Astrocyte of the cerebellum (primary cell): ENCODE data around the gene JSRP1.

Experiments
- DNase-seq: peaks from one replicate; pipeline ENCODE4 v3.0.0-alpha.2; 2011; ENCODE audit warnings: low read depth
- H3K4me3 ChIP-seq: 2 replicates; pipeline ENCODE4 v1.5.1; 2011; ENCODE audit warnings: mild to moderate bottlenecking, low read depth, low read length, moderate library complexity
- in situ Hi-C: cut with HindIII; loops from 2 replicates; pipeline ENCODE4 v1.10.0; 2017; ENCODE audit warnings: low sequenced_read_pairs
- TF ChIP-seq, protein P1 (sequence below): IDR thresholded peaks from 2 replicates; pipeline ENCODE4 v1.5.1; 2012; ENCODE audit warnings: low read length, low read depth, moderate library complexity, mild to moderate bottlenecking; ENCODE audit errors: missing control alignments

JSRP1 gene

DNA sequence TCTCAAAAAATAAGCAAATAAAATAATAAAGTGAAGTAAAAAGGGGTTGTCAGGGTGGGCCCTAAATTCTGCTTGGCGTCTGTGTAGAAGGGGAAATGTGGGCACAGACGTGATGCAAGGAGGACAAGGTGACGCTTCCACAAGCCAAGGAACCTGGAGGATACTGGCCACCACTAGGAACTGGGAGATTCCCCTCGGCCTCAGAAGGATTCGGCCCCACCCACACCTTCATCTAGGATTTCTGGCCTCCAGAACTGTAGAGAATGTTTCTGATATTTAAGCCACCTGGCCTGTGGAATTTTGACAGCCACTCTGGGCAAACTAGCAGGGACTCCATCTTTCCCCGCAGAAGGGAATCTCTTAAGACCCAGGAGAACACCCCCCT is 21.2 kb downstream of the JSRP1 start:
- DNase-seq = no peak
- peak overlapping the region; percentile 70 for H3K4me3 ChIP-seq
- in situ Hi-C loops = loop anchor here (5.0 kb wide), 2 partner anchors 48 to 92 kb away; partner anchors contain the start of genes LSM7 and SPPL2B
- TF ChIP-seq, protein P1, sequence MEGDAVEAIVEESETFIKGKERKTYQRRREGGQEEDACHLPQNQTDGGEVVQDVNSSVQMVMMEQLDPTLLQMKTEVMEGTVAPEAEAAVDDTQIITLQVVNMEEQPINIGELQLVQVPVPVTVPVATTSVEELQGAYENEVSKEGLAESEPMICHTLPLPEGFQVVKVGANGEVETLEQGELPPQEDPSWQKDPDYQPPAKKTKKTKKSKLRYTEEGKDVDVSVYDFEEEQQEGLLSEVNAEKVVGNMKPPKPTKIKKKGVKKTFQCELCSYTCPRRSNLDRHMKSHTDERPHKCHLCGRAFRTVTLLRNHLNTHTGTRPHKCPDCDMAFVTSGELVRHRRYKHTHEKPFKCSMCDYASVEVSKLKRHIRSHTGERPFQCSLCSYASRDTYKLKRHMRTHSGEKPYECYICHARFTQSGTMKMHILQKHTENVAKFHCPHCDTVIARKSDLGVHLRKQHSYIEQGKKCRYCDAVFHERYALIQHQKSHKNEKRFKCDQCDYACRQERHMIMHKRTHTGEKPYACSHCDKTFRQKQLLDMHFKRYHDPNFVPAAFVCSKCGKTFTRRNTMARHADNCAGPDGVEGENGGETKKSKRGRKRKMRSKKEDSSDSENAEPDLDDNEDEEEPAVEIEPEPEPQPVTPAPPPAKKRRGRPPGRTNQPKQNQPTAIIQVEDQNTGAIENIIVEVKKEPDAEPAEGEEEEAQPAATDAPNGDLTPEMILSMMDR = no peak

DNA sequence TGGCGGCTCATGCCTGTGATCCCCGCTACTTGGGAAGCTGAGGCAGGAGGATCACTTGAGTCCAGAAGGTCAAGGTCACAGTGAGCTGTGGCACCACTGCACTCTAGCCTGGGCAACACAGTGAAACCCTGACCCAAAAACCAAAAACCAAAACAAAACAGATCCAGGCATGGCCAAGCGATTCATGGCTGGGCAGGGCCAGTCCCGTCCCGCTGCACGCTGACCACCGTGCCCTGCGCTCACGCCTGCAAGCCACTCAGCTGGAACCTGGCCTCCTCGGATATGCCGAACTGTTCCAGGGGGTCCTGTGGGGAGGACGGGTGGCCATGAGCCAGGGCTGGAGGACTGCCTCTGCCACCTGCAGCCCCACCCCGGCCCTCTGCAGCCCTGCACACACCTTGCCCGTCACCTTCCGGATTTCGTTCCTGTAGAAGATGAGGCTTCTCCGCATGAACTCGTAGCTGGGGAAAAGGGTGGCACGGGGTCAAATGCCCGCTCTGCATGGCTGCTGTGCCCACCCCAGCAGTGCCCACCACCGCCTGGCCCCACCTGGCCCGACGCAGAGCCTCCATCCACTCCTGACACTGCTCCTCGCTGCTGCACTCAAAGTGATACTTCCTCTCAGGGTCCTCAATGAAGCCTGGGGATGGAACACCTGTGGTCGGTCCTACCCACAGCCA is 22.5 kb downstream of the JSRP1 start:
- in situ Hi-C loops = no loop called here
- H3K4me3 ChIP-seq = no peak overlapping the region
- no peak for DNase-seq
- TF ChIP-seq, protein P1 = no peak

DNA sequence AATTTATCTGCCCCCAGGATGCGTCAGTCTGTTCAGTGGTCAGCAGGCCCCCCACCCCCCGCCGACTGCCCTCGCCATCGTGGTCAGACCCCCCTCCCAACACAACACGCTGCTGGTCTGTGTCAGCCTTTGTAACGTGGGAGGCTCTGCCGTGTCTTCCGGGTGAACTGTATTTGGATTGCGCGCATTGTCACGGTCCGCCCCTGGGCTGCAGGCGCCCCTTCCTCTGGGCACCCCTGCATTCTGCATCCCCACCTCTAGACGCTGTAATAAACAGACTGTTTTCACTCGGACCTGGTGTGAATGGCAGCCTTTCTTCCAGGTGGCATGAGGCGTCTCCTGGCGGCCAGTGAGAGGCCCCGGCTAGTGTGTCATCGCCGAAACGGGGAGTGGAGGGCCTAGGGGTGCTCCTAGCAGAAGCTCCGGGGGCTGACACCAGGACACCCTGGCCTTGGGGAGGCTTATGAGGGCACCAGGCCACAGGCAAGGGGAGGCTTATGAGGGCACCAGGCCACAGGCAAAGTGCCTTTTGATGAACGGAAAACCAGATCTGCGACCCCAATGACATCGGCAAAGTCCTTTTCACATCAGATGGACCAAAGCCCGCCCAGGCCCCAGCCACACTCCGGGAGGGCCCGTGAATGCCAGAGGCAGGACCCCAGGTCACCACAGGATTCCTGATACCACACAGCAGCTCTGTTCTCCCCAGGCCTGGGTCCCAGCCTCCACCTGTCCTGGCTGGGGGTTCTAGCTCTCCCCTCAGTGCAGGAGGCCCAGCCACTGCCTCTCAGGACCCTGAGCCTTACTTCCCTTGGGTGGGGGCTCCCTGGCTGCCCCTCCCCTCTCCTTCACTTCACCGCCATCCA is 23.7 kb downstream of the JSRP1 start:
- H3K4me3 ChIP-seq = no peak overlapping the region
- in situ Hi-C loops = no loop called here
- TF ChIP-seq, protein P1 = no peak
- DNase-seq = no peak

DNA sequence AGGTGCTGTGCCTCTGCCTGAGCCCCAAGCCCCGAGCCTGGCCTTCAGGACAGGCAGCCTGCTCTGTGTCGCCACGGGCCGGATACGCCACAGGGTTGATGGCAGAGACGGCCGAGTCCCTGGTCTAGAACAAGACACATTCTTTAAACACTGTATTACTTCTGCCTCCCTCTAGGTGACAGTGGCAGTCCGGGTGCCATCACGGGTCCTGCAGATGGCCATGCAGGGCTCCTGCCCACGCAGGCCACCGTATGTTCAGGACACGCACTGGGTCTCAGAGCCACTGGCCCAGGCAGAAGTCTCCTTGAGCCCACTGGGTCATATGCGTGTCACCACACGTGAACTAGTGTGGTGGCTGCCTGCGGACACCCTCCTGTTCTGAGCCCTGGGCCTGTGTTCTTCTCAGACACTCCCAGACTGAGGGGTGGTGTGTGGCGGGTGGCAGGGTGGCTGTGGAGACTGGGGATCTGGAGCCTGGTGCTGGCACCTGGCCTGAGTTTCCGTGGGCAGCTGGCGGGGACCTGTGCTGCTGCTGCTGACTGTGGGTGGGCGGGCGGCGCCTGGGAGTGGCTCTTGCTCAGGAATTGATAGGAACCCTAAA is 24.5 kb downstream of the JSRP1 start:
- in situ Hi-C loops = no loop called here
- DNase-seq = no peak
- TF ChIP-seq, protein P1 = peak; percentile 14
- no peak overlapping the region for H3K4me3 ChIP-seq

DNA sequence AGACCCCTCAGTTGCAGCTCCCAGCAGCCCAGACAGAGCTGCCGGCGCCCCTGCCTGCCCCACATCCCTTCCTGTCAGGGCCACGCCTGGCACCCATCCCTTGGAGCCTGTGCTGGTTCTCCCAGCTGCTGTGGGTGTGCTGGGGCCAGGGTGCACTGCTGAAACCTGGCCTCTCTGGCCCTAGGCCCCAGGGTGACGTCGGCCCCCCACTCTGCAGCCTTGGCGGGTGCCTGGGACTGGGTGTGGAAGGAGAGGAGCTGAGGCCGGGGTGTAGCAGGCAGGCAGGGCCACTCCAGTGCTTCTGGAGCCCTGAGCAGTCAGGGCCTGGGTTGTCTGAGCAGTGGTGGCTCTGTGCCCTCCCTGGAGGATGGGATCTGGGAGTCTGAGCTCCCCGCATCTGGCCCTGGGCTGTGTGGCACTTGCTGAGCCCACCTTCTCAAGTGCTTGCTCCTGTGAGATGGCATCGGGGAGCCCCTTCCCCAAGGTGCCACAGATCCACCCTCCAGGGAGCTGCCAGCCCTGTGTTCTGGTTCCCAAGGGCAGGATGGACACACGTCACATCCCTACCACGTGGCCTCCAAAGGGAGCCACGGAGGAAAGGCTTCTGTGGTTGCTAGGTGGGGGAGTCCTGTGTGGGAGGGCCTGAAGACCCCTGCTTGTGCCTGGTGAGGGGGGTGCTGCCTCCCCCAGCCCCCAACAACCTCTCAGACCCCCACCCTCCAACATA is 25.2 kb downstream of the JSRP1 start:
- no peak for DNase-seq
- no peak overlapping the region for H3K4me3 ChIP-seq
- in situ Hi-C loops = no loop called here
- TF ChIP-seq, protein P1 = no peak

DNA sequence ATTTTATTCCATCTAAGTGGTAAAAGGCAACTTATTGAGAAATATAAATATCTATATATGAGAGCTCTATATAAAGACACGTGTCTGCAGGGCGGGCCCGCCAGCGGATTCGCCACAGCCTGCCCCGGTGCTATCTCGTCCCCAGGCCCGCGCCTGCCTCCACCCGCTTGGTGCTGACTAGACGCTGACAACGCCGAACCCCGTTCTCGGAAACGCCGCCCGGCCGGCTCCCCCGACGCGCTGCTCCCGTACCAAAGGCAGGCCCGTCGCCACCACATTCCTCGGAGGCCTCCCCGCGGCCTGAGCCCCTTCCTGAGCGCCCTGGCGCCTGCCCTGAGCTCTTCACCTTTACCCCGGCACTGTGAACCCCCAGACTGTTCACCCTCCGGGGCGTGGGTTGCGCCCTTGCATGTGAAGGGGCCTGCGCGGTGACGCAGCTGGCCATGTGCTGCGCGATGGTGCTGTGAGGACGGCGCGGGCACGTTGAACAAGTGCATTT is 26.1 kb downstream of the JSRP1 start:
- TF ChIP-seq, protein P1 = no peak
- H3K4me3 ChIP-seq = no peak overlapping the region
- in situ Hi-C loops = no loop called here

More for the DNA sequence above, 26.1 kb downstream of the JSRP1 start:
- DNase-seq = no peak
